OCI-LY1 (cell line): ENCODE data around the gene ASRGL1.
"Not testable (repeated sequence)": the region's sequence is repeated elsewhere in the genome, so short reads cannot be mapped to it uniquely, and the experiment has no call there.

Source experiments
- H2AFZ ChIP-seq: fragments of 200-600 bp; sonication (generic), shearing (Covaris generic); 2 replicates; pipeline ENCODE4 v1.6.0; 2014; ENCODE audit warnings: antibody characterized with exemption, mild to moderate bottlenecking, low read length
- H3F3A ChIP-seq: fragments of 200-600 bp; sonication (generic), shearing (Covaris generic); 2 replicates; pipeline ENCODE4 v1.6.0; 2014; ENCODE audit warnings: mild to moderate bottlenecking, antibody characterized with exemption, low read length, moderate library complexity; ENCODE audit not compliant: insufficient read depth
- H3K27ac ChIP-seq: fragments of 200-600 bp; sonication (generic); 2 replicates; pipeline ENCODE4 v1.5.1; 2014; ENCODE audit warnings: low read length, mixed run types, mild to moderate bottlenecking, low read depth; ENCODE audit not compliant: poor library complexity, severe bottlenecking
- H3K27me3 ChIP-seq: fragments of 200-600 bp; sonication (generic); 2 replicates; pipeline ENCODE4 v1.6.0; 2014; ENCODE audit warnings: antibody characterized with exemption, mild to moderate bottlenecking, low read length, moderate library complexity; ENCODE audit not compliant: insufficient read depth
- H3K36me3 ChIP-seq: fragments of 200-600 bp; sonication (generic); 2 replicates; pipeline ENCODE4 v1.6.1; 2014; ENCODE audit warnings: mild to moderate bottlenecking, antibody characterized with exemption, low read length, moderate library complexity, mixed read lengths; ENCODE audit not compliant: insufficient read depth
- H3K4me1 ChIP-seq: fragments of 200-600 bp; sonication (generic); 2 replicates; pipeline ENCODE4 v1.5.1; 2014; ENCODE audit warnings: mild to moderate bottlenecking, low read length, moderate library complexity; ENCODE audit not compliant: insufficient read depth, severe bottlenecking
- H3K4me2 ChIP-seq: fragments of 200-600 bp; sonication (generic), shearing (Covaris generic); 2 replicates; pipeline ENCODE4 v1.6.1; 2014; ENCODE audit warnings: low read length
- H3K4me3 ChIP-seq: fragments of 200-600 bp; sonication (generic); 2 replicates; pipeline ENCODE4 v1.5.1; 2014; ENCODE audit warnings: low read length, low read depth, mild to moderate bottlenecking, mixed read lengths; ENCODE audit not compliant: poor library complexity, severe bottlenecking
- H3K79me2 ChIP-seq: fragments of 200-600 bp; shearing (Covaris generic); 2 replicates; pipeline ENCODE4 v1.6.1; 2016; ENCODE audit warnings: mixed run types, low read length, mixed read lengths; ENCODE audit not compliant: insufficient read depth
- H3K9ac ChIP-seq: fragments of 200-600 bp; sonication (generic), shearing (Covaris generic); 2 replicates; pipeline ENCODE4 v1.6.1; 2014; ENCODE audit warnings: mild to moderate bottlenecking, low read length, mixed read lengths
- H3K9me2 ChIP-seq: fragments of 200-600 bp; sonication (generic), shearing (Covaris generic); 2 replicates; pipeline ENCODE4 v1.6.1; 2014; ENCODE audit warnings: low read depth, mild to moderate bottlenecking, low read length, mixed read lengths
- H3K9me3 ChIP-seq: fragments of 200-600 bp; shearing (Covaris generic); 2 replicates; pipeline ENCODE4 v1.6.1; 2014; ENCODE audit warnings: low read length, mixed read lengths
- H4K20me1 ChIP-seq: fragments of 200-600 bp; sonication (generic), shearing (Covaris generic); 2 replicates; pipeline ENCODE4 v1.6.0; 2016; ENCODE audit warnings: mild to moderate bottlenecking, low read length; ENCODE audit not compliant: insufficient read depth
- CTCF ChIP-seq: fragments of 200-600 bp; sonication (generic), shearing (Covaris generic); IDR thresholded peaks from 2 replicates; pipeline ENCODE4 v1.5.1; 2017; ENCODE audit warnings: mild to moderate bottlenecking, antibody characterized with exemption, low read length, moderate library complexity, mixed read lengths
- EZH2 ChIP-seq: fragments of 200-600 bp; sonication (generic), shearing (Covaris generic); IDR thresholded peaks from 2 replicates; pipeline ENCODE4 v1.8.0; 2017; ENCODE audit warnings: borderline replicate concordance, mixed run types, mild to moderate bottlenecking, antibody characterized with exemption, low read length, moderate library complexity, mixed read lengths

The ASRGL1 gene

DNA sequence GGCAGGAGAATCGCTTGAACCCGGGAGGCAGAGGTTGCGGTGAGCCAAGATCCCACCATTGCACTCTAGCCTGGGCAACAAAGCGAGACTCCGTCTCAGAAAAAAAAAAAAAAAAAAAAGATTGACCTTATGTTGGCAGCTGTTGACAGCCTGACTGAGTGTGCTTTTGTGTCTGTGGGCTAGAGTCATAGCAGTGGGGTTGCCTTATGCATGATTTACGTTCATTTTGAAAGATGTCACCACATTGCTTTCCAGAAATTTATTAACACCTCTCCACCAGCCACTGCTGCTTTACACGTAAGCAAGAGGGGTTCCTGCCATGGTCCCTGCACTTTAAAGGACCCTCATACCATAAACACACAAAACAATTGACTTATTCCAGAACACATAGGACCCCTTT lies 21.0 kb downstream of the ASRGL1 start:
- no peaks in the 10 kb centered on the region for H3K27me3 ChIP-seq
- H3K27ac ChIP-seq: no peak overlapping the region
- no peaks in the 10 kb centered on the region for H3K36me3 ChIP-seq
- H3K9me3 ChIP-seq: no peaks in the 10 kb centered on the region
- H3K4me2 ChIP-seq: no peak overlapping the region
- no peaks in the 10 kb centered on the region for H3K79me2 ChIP-seq
- no peak for TF ChIP-seq EZH2
- TF ChIP-seq CTCF: no peak
- H4K20me1 ChIP-seq: no peaks in the 10 kb centered on the region
- no peaks in the 10 kb centered on the region for H3K4me1 ChIP-seq
- no peaks in the 10 kb centered on the region for H3K9me2 ChIP-seq
- H3F3A ChIP-seq: no peaks in the 10 kb centered on the region
- H3K9ac ChIP-seq: no peak overlapping the region
- H3K4me3 ChIP-seq: no peak overlapping the region
- no peak overlapping the region for H2AFZ ChIP-seq

GRCh38 chr11:62359475-62359874 lies 22.2 kb downstream of the ASRGL1 start:
- H3K27me3 ChIP-seq: no peaks in the 10 kb centered on the region
- no peak overlapping the region for H3K4me2 ChIP-seq
- no peak overlapping the region for H3K27ac ChIP-seq

DNA sequence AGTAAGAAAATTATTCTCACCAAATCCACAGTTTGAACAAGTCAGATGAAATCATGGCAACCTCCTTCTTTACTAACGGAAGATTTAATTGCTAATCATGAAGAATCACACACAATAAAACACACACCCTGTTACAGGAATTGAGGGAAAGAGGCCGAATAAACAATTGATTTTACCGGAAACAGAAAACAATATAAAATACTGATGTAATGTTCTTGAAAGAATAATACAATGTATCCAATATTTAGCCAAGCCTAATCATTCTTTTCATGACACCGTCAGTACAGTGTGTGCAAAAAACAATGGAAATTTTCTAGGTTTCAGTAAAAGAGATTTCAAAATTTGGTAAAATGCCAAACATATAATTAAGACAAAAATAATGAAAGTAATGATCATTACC lies 23.4 kb downstream of the ASRGL1 start:
- H3K9me3 ChIP-seq: no peaks in the 10 kb centered on the region
- no peaks in the 10 kb centered on the region for H3K27me3 ChIP-seq
- H3K36me3 ChIP-seq: no peaks in the 10 kb centered on the region
- no peaks in the 10 kb centered on the region for H3K9me2 ChIP-seq
- H3K79me2 ChIP-seq: no peaks in the 10 kb centered on the region
- no peak overlapping the region for H3K27ac ChIP-seq
- no peak overlapping the region for H3K4me2 ChIP-seq
- H2AFZ ChIP-seq: no peak overlapping the region
- no peaks in the 10 kb centered on the region for H3F3A ChIP-seq
- no peaks in the 10 kb centered on the region for H4K20me1 ChIP-seq
- no peak for TF ChIP-seq EZH2
- TF ChIP-seq CTCF: no peak
- no peak overlapping the region for H3K4me3 ChIP-seq
- H3K4me1 ChIP-seq: no peaks in the 10 kb centered on the region
- H3K9ac ChIP-seq: no peak overlapping the region

More at GRCh38 chr11:62359475-62359874, 22.2 kb downstream of the ASRGL1 start:
- H3K4me1 ChIP-seq: no peaks in the 10 kb centered on the region
- H3K9me3 ChIP-seq: no peaks in the 10 kb centered on the region
- H3K36me3 ChIP-seq: no peaks in the 10 kb centered on the region
- no peaks in the 10 kb centered on the region for H3K9me2 ChIP-seq
- H3K79me2 ChIP-seq: no peaks in the 10 kb centered on the region
- H2AFZ ChIP-seq: no peak overlapping the region
- H3K9ac ChIP-seq: no peak overlapping the region
- H4K20me1 ChIP-seq: no peaks in the 10 kb centered on the region
- TF ChIP-seq EZH2: no peak
- no peak for TF ChIP-seq CTCF
- H3F3A ChIP-seq: no peaks in the 10 kb centered on the region
- H3K4me3 ChIP-seq: no peak overlapping the region

GRCh38 chr11:62368861-62369477 lies 31.7 kb downstream of the ASRGL1 start:
- H2AFZ ChIP-seq, H3K9me3 ChIP-seq, H3K27ac ChIP-seq, H3K4me1 ChIP-seq, H3K27me3 ChIP-seq, H3K36me3 ChIP-seq, H3K9me2 ChIP-seq, H4K20me1 ChIP-seq, H3K79me2 ChIP-seq, H3F3A ChIP-seq, H3K4me2 ChIP-seq, H3K9ac ChIP-seq, H3K4me3 ChIP-seq: not testable (repeated sequence)
